ENCODE measurements around the gene TNFRSF4.
A peak's percentile ranks its signal among the peaks of the same experiment; 100 is the strongest.

TNFRSF4 gene

DNA sequence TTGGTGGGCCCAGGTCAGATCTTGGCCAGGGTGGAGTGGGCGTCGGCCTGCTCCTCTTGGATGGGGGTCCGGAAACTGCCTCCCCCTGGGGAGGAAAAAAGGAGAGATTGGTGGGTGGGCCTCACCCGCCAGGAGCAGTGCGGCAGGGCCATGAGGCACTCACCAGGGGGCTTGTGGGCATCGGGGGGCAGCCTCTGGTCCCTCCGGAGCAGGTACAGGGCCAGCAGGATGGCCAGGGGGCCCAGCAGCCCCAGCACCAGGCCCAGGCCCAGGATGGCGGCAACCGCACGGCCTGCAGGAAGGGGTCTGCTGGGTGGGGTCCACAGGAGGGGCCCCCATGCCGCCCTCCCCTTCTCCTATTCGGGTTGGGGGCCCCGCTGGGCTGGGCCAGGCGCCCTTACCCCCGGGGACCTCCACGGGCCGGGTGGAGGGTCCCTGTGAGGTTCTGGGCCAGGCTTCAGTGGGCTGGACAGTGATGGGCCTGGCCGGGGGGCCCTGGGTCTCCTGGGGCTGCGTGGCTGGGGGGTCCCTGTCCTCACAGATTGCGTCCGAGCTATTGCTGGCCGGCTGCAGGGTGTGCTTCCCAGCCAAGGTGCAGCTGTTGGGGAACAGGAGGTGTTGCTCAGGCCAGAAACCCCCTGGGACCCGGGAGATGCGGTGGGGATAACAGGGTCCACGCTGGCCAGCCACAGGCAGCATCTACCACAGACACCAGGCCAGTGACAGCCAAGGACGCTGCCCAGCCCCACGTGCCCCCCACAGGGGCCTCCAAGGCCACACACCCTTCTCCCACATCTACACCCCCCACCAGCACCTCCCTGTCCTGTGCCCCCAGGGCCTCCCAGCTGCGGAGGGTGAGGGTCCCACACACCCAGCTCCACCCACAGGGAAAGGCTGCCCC, 2.2 kb downstream of the TNFRSF4 start:
- H3K36me3 ChIP-seq (ENCODE audit: insufficient read depth, low read length) = peaks cover 14% of the 10 kb centered on the region
- DNase-seq = no peak
- no peak overlapping the region for H3K4me2 ChIP-seq (ENCODE audit: insufficient read depth, low read length)
- no peaks in the 10 kb centered on the region for H3K9me3 ChIP-seq (ENCODE audit: insufficient read depth, low read length, severe bottlenecking)
- no peak for TF ChIP-seq EZH2 (IDR thresholded peaks at IDR 0.05; ENCODE audit: borderline replicate concordance, low read depth, low read length, severe bottlenecking)
- TF ChIP-seq, protein P1, sequence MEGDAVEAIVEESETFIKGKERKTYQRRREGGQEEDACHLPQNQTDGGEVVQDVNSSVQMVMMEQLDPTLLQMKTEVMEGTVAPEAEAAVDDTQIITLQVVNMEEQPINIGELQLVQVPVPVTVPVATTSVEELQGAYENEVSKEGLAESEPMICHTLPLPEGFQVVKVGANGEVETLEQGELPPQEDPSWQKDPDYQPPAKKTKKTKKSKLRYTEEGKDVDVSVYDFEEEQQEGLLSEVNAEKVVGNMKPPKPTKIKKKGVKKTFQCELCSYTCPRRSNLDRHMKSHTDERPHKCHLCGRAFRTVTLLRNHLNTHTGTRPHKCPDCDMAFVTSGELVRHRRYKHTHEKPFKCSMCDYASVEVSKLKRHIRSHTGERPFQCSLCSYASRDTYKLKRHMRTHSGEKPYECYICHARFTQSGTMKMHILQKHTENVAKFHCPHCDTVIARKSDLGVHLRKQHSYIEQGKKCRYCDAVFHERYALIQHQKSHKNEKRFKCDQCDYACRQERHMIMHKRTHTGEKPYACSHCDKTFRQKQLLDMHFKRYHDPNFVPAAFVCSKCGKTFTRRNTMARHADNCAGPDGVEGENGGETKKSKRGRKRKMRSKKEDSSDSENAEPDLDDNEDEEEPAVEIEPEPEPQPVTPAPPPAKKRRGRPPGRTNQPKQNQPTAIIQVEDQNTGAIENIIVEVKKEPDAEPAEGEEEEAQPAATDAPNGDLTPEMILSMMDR (IDR thresholded peaks at IDR 0.05; ENCODE audit: borderline replicate concordance, extremely low read depth, low read length, poor library complexity, severe bottlenecking) = no peak
- no peak overlapping the region for H3K4me3 ChIP-seq (ENCODE audit: low read depth in 1 of 2, low read length in 2 of 2)
- no peaks in the 10 kb centered on the region for H3K79me2 ChIP-seq (ENCODE audit: insufficient read depth, low read length)
- no peak overlapping the region for H3K9ac ChIP-seq (ENCODE audit: low read depth, low read length)
- H2AFZ ChIP-seq (ENCODE audit: low read depth, low read length) = no peak overlapping the region
- peaks cover 4% of the 10 kb centered on the region for H3K27me3 ChIP-seq (ENCODE audit: insufficient read depth, low read length, poor library complexity)
- H3K27ac ChIP-seq (ENCODE audit: low read length) = no peak overlapping the region
- H4K20me1 ChIP-seq (ENCODE audit: insufficient read depth, low read length) = peaks cover 31% of the 10 kb centered on the region
- ATAC-seq (ENCODE audit: insufficient read depth, low read depth) = no peak
- peaks cover 14% of the 10 kb centered on the region for H3K4me1 ChIP-seq (ENCODE audit: insufficient read depth, low read length)

DNA sequence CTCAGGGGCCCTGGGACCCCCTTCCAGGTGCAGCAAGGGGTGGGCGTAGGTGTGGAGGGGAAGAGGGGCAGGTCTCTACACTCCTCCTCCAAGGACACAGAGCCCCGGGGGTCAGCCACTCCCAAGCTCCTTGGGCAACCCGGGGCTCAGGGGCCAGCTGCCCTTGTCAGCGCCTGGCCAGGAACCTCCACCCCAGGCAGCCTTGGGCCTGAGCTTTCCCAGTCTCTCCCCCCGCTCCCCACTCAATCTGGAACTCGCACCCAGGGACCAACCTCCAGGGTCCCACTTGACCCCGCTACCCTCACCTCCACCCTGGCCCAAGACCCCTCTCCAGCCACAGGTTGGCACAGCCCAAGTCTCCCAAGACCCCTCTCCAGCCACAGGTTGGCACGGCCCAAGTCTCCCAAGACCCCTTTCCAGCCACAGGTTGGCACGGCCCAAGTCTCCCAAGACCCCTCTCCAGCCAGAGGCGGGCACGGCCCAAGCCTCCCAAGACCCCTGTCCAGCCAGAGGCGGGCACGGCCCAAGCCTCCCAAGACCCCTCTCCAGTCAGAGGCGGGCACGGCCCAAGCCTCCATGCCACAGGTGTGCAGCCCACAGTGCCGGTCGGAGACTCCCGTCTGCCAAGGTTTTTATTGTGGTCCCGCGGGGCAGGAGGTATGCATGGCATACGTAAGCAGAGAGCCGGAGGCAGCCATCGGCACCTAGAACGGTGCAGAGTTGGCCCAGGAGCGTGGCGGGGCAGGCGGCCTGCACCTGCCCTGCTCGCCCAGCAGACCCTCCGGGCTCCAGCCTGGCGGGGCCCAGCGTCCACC, 3.0 kb downstream of the TNFRSF4 start:
- DNase-seq = no peak
- Histone ChIP-seq H3K79me2 (ENCODE audit: insufficient read depth, low read length) (no peaks in the 10 kb centered on the region), H3K36me3 (ENCODE audit: insufficient read depth, low read length) (peaks cover 6% of the 10 kb centered on the region; the same call in 1 of the 2 replicates), H3K27me3 (ENCODE audit: insufficient read depth, low read length, poor library complexity) (peaks cover 4% of the 10 kb centered on the region), H2AFZ (ENCODE audit: low read depth, low read length) (no peak overlapping the region), H3K4me3 (ENCODE audit: low read depth in 1 of 2, low read length in 2 of 2) (no peak overlapping the region), H3K9ac (ENCODE audit: low read depth, low read length) (no peak overlapping the region), H3K9me3 (ENCODE audit: insufficient read depth, low read length, severe bottlenecking) (no peaks in the 10 kb centered on the region), H3K4me1 (ENCODE audit: insufficient read depth, low read length) (peaks cover 14% of the 10 kb centered on the region), H3K4me2 (ENCODE audit: insufficient read depth, low read length) (no peak overlapping the region), H3K27ac (ENCODE audit: low read length) (no peak overlapping the region), H4K20me1 (ENCODE audit: insufficient read depth, low read length) (peaks cover 23% of the 10 kb centered on the region)
- no peak for ATAC-seq (ENCODE audit: insufficient read depth, low read depth)
- TF ChIP-seq EZH2 (IDR thresholded peaks at IDR 0.05; ENCODE audit: borderline replicate concordance, low read depth, low read length, severe bottlenecking) = no peak
- TF ChIP-seq, protein P1 (IDR thresholded peaks at IDR 0.05; ENCODE audit: borderline replicate concordance, extremely low read depth, low read length, poor library complexity, severe bottlenecking) = no peak

DNA sequence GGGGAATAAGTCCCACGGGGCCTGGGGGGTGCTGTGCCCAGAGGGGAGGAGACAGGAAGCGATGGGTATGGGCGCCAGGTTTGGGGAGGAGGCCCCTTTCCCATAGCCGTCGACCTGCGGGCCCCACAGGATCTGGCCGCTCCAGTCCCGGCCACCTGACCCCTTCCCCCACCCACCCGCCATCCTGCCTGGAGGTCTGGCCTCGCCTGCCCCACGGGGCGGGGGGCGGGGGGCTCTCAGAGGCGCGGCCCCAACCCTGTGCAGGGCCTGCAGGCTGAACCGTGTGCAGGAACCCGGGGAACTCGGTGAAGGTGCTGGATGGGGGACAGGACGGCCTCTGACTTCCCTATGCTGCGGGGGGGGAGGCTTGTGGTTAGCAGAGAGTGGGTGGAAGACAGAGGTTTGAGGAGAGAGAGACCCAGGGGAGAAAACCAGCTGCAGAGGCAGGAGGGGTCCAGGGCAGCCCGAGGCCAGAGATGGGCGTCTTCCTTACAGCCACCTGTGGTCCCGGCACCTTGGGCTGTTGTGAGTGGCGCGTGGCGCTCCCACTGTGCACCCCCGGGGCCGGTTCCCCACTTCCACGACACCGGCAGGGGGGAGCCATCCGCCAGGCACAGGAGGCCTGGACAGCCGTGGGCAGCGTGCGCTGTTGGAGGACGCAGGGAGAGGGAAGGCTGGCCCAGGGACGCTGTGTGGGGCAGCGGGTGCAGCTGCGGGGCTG, 5.1 kb downstream of the TNFRSF4 start:
- no peak overlapping the region for H2AFZ ChIP-seq (ENCODE audit: low read depth, low read length)
- H3K4me2 ChIP-seq (ENCODE audit: insufficient read depth, low read length) = peak overlapping the region; percentile 31; the same call in 1 of the 2 replicates
- H3K36me3 ChIP-seq (ENCODE audit: insufficient read depth, low read length) = no peaks in the 10 kb centered on the region
- ATAC-seq (ENCODE audit: insufficient read depth, low read depth) (peak; percentile 74), DNase-seq (peak; percentile 86)
- no peak overlapping the region for H3K9ac ChIP-seq (ENCODE audit: low read depth, low read length)
- H3K27ac ChIP-seq (ENCODE audit: low read length) = no peak overlapping the region
- H3K9me3 ChIP-seq (ENCODE audit: insufficient read depth, low read length, severe bottlenecking) = no peaks in the 10 kb centered on the region
- peaks cover 19% of the 10 kb centered on the region for H4K20me1 ChIP-seq (ENCODE audit: insufficient read depth, low read length)
- no peaks in the 10 kb centered on the region for H3K79me2 ChIP-seq (ENCODE audit: insufficient read depth, low read length)
- peaks cover 14% of the 10 kb centered on the region for H3K4me1 ChIP-seq (ENCODE audit: insufficient read depth, low read length)
- no peak overlapping the region for H3K4me3 ChIP-seq (ENCODE audit: low read depth in 1 of 2, low read length in 2 of 2)
- no peak for TF ChIP-seq EZH2 (IDR thresholded peaks at IDR 0.05; ENCODE audit: borderline replicate concordance, low read depth, low read length, severe bottlenecking)
- TF ChIP-seq, protein P1 (IDR thresholded peaks at IDR 0.05; ENCODE audit: borderline replicate concordance, extremely low read depth, low read length, poor library complexity, severe bottlenecking) = no peak
- H3K27me3 ChIP-seq (ENCODE audit: insufficient read depth, low read length, poor library complexity) = peaks cover 4% of the 10 kb centered on the region

Measured in DND-41 (cell line).